NCI-H1436 treated with DMSO at 0.1 percent for 48 hours (cell line): ENCODE measurements around the gene ADAMTS3.

Experiments
- DNase-seq: peaks from one replicate; lab custom pipeline; 2025; lab: John Stamatoyannopoulos, UW

Gene ADAMTS3

GRCh38 chr4:72295966-72296557 is 273.0 kb downstream of the ADAMTS3 start:
- peak; percentile 2 for DNase-seq

- DNase-seq = no peak
Observed at GRCh38 chr4:72290737-72291136, 278.3 kb downstream of the ADAMTS3 start.

- DNase-seq = no peak
Observed at GRCh38 chr4:72286910-72287309, 282.1 kb downstream of the ADAMTS3 start.

- DNase-seq = no peak
Observed at GRCh38 chr4:72286185-72286584, 282.8 kb downstream of the ADAMTS3 start.

- DNase-seq = no peak
Observed at GRCh38 chr4:72283357-72283756, 285.7 kb downstream of the ADAMTS3 start.

GRCh38 chr4:72280252-72280651 is 288.8 kb downstream of the ADAMTS3 start:
- no peak for DNase-seq

GRCh38 chr4:72275381-72275780 is 293.6 kb downstream of the ADAMTS3 start:
- no peak for DNase-seq

- no peak for DNase-seq
Observed at GRCh38 chr4:72274251-72274650, 294.8 kb downstream of the ADAMTS3 start.

GRCh38 chr4:72255269-72255668 is 313.8 kb downstream of the ADAMTS3 start:
- no peak for DNase-seq

- DNase-seq = no peak
Observed at GRCh38 chr4:72243641-72244040, 325.4 kb downstream of the ADAMTS3 start.

- no peak for DNase-seq
Observed at GRCh38 chr4:72239487-72240116, 329.4 kb downstream of the ADAMTS3 start.
